ENCODE data around the gene GADD45A. TPM values are rescaled to one million over a fixed set of nuclear protein-coding genes. Genes with fewer than 3 reads are reported as not detected.
A peak's percentile ranks its signal among the peaks of the same experiment; 100 is the strongest.

GADD45A gene
- total and polyA plus RNA-seq, 10 donors = 17.5 to 63.7 (median 29.8) TPM

DNA sequence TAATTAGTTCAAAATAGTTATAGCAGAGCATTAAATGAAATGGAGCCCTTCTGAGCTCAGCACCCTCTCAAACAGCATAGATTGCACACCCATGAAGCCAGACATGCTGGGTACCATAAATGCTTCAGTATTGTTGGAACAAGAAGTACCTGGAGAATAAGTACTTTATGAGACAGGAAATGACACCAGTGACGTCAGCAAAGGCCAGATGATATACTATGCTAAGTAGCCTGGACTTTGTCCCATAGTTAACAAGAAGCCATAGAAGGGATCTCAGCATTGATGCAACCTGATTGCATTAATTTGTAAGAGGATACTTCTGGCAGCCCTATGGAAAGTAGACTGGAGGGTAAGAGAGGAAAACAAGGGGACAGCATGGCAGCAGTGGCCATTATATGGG is 16.3 kb upstream of the GADD45A start:
- Histone ChIP-seq H3K36me3 (no peaks in the 10 kb centered on the region), H3K9me3 (no peaks in the 10 kb centered on the region), H3K27ac (no peak overlapping the region), H3K27me3 (replicated peaks in 1 of 7) (peaks cover 0 to 5% (median 0%) of the 10 kb centered on the region in 7 donors), H3K4me1 (no peaks in the 10 kb centered on the region), H3K4me3 (no peak overlapping the region)
- DNase-seq = no peak
- 26 to 62% (median 47%) methylated on average over 1 of the region's 1 CpG for WGBS, 5 donors
- intact Hi-C loops (cut with DNase I; ENCODE audit: low total_unique reads) = no loop called here
- TF ChIP-seq POLR2A (IDR thresholded peaks at IDR 0.05) (no peak), POLR2AphosphoS5 (IDR thresholded peaks at IDR 0.05) (no peak)

DNA sequence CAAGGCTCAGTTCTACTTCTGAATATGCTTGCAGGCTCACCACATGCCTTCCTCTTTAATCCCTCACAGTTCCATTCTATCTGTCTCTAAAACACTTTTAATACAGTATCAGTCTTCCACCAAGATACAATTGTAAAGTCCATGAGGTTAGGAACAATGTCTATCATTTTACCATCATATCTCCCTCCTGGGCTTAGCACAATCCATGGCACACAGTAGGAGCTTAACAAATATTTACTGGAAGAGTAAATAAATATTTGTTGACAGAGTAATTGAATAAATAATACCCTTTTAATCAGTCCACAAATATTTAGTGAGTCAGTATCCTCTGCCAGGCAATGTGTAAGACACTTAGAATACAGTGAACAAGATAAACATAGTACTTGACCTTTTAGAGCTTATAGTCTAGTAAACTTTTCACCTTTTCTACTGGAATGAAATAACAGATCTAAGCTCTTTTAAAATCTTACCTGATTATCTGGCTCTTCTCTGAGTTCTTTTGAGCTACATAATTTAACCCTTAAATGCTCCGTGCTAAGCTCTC is 12.7 kb upstream of the GADD45A start:
- WGBS, 5 donors = 84 to 98% (median 95%) methylated on average over 1 of the region's 1 CpG
- DNase-seq = no peak
- TF ChIP-seq, protein P1, sequence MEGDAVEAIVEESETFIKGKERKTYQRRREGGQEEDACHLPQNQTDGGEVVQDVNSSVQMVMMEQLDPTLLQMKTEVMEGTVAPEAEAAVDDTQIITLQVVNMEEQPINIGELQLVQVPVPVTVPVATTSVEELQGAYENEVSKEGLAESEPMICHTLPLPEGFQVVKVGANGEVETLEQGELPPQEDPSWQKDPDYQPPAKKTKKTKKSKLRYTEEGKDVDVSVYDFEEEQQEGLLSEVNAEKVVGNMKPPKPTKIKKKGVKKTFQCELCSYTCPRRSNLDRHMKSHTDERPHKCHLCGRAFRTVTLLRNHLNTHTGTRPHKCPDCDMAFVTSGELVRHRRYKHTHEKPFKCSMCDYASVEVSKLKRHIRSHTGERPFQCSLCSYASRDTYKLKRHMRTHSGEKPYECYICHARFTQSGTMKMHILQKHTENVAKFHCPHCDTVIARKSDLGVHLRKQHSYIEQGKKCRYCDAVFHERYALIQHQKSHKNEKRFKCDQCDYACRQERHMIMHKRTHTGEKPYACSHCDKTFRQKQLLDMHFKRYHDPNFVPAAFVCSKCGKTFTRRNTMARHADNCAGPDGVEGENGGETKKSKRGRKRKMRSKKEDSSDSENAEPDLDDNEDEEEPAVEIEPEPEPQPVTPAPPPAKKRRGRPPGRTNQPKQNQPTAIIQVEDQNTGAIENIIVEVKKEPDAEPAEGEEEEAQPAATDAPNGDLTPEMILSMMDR (IDR thresholded peaks at IDR 0.05 in 8 of 11, conservative IDR thresholded peaks at IDR 0.05 in 3 of 11) = no peak

DNA sequence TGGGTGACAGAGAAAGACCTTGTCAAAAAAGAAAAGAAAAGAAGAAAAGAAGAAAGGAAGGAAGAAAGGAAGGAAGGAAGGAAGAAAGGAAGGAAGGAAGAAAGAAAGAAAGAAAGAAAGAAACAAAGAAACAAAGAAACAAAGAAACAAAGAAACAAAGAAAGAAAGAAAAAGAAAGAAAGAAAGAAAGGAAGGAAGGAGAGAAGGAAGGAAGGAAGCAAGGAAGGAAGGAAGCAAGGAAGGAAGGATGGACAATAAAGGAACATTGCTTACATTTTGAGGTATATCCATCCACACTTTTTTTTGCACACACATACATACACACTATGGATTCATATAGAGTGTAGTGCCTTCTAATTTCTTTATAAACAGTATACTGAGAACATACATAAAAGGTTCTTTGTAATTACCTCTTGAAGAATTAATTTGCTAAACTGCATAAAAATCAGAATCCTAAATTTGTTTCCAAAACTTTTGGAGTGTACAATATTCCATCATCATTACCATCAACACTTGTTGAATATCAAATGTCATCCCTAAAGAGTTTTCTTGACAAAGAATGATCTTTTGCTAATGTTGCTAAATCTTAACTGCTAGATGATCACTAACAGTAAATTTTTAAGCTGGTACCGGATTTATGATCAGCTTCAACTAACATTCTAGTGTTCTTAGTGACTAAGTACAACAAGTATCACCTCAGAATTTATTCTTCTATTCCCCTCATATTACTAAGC is 11.4 kb upstream of the GADD45A start:
- Histone ChIP-seq H3K4me1 (peaks cover 0 to 19% (median 8%) of the 10 kb centered on the region in 6 donors), H3K27ac (peak overlapping the region in 3 of 8 donors; percentile 3 to 59 (median 5)), H3K4me3 (no peak overlapping the region), H3K36me3 (no peaks in the 10 kb centered on the region), H3K9me3 (no peaks in the 10 kb centered on the region), H3K27me3 (replicated peaks in 1 of 7) (peaks cover 0 to 5% (median 0%) of the 10 kb centered on the region in 7 donors)
- DNase-seq = no peak
- TF ChIP-seq POLR2AphosphoS5 (IDR thresholded peaks at IDR 0.05) = no peak
- TF ChIP-seq, protein P1 (IDR thresholded peaks at IDR 0.05 in 8 of 11, conservative IDR thresholded peaks at IDR 0.05 in 3 of 11) = no peak
- TF ChIP-seq POLR2A (IDR thresholded peaks at IDR 0.05) = no peak
- WGBS, 5 donors = 81 to 88% (median 84%) methylated on average over 1 of the region's 1 CpG
- intact Hi-C loops (cut with DNase I; ENCODE audit: low total_unique reads) = no loop called here

More for the DNA sequence above, 12.7 kb upstream of the GADD45A start:
- Histone ChIP-seq H3K27me3 (replicated peaks in 1 of 7) (peaks cover 0 to 5% (median 0%) of the 10 kb centered on the region in 7 donors), H3K27ac (no peak overlapping the region), H3K4me1 (peaks cover 0 to 19% (median 8%) of the 10 kb centered on the region in 6 donors), H3K36me3 (no peaks in the 10 kb centered on the region), H3K4me3 (no peak overlapping the region), H3K9me3 (no peaks in the 10 kb centered on the region)
- intact Hi-C loops (cut with DNase I; ENCODE audit: low total_unique reads) = no loop called here

DNA sequence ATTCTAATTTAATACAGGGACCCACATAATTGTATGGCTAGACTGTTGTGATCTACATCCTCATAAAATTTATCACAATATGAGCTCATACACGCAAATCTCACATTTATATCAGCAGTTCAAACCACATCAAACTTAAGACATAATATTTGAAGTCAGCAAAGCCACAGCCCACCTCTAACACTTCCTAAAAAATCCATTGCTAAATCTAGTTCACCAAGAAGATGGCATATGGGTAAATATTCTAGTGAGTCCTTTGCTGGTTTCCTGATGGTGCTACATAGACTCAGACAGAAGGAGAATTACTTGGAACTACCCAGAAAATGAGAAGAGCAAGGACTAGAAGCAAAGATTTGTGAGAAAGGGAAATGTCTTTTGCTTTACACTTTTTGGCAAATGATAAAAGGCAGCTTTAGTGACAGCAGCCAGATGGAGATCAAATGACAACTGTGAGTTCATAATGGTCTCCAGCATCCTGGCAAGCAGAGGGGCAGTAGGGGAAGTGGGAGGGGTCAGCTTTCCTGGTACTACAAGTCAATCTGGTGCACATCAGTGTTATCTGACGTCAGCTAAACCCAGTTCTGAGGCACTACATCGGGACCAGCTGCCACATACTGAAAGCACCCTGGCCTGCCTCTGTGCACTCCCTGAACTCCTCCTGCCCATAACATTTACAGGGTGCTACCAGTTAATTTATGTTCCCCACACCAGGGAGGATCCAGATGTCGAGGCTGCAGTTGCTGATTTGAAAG is 10.6 kb upstream of the GADD45A start:
- Histone ChIP-seq H3K4me1 (peaks cover 0 to 19% (median 8%) of the 10 kb centered on the region in 6 donors), H3K4me3 (no peak overlapping the region), H3K9me3 (no peaks in the 10 kb centered on the region), H3K36me3 (no peaks in the 10 kb centered on the region), H3K27me3 (replicated peaks in 1 of 7) (no peaks in the 10 kb centered on the region), H3K27ac (peak overlapping the region in 5 of 8 donors; percentile 3 to 59 (median 26))
- DNase-seq = no peak
- TF ChIP-seq POLR2A (IDR thresholded peaks at IDR 0.05) (no peak), POLR2AphosphoS5 (IDR thresholded peaks at IDR 0.05) (peak in 1 of 3 donors; percentile 33)
- TF ChIP-seq, protein P1 (IDR thresholded peaks at IDR 0.05 in 8 of 11, conservative IDR thresholded peaks at IDR 0.05 in 3 of 11) = no peak
- WGBS, 5 donors = 4 to 14% (median 10%) methylated on average over 4 of the region's 4 CpGs
- intact Hi-C loops (cut with DNase I; ENCODE audit: low total_unique reads) = no loop called here

Data from spleen (tissue), 11 donors.